Jurkat, Clone E6-1 (cell line): ENCODE measurements around the gene RBM20.
"Not testable (repeated sequence)": the region's sequence is repeated elsewhere in the genome, so short reads cannot be mapped to it uniquely, and the experiment has no call there.

ENCODE experiments used
- DNase-seq: peaks from one replicate; pipeline ENCODE4 v3.0.0-alpha.2; 2011; ENCODE audit warnings: low read depth, low spot score
- H3K4me3 ChIP-seq: 2 replicates; pipeline ENCODE4 v1.5.1; 2011; ENCODE audit warnings: mild to moderate bottlenecking, low read length, control low read depth, moderate library complexity

RBM20 gene

DNA sequence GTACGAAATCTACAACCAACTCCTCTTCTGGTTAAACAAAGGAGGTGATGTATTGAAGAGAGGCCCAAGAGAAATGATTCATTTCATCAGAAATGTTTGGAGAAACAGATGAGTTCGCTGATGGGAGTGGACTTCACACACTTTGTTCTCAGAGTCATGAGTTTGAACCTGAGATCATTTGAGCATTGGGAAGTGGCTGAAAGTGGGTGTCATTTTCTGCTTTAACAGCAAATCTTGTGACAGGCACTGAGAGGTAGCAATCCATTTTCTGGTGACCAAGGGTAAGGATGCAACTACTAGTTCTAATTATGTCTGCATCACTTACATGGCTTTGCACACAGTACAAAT is 51.4 kb downstream of the RBM20 start:
- no peak overlapping the region for H3K4me3 ChIP-seq
- no peak for DNase-seq

DNA sequence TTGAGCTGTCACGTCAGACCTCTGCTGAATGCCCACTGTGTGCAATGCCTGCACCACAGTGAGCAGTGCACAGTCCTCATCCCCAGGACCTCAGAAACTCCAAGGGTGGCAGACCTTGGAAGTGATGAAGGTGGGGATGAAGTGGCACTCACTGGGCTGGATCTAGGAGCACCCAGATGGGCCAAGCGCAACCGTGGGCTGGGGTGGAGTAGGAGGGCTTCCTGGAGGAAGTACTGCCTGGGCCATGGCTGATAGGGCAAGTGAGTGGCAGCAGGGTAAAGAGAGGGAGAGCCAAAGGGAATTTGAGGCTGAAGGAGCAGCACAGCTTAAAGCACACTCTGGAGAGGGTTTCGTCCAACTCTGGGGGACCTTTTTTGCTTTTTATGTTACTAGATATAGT is 52.3 kb downstream of the RBM20 start:
- H3K4me3 ChIP-seq: no peak overlapping the region
- DNase-seq: no peak

DNA sequence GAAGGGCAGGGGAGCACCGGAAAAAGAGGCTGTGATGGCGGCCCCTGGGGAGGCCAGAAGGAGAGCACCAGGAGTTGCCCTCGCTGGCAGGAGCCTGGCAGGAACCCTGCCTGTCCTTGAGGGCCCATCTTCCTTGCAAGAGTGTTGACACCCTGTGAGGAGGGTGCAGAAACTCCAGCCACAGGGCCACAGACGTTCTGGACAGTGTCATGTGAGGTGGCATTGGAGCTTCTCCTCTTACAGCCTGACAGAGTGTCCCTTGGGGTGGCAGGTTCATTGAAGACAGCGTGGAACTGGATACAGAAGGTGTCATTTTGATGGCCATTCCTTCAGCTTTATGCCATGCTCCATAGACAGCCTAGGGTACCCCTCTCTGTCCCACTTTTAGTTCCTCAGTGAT is 54.2 kb downstream of the RBM20 start:
- no peak overlapping the region for H3K4me3 ChIP-seq
- DNase-seq: no peak

DNA sequence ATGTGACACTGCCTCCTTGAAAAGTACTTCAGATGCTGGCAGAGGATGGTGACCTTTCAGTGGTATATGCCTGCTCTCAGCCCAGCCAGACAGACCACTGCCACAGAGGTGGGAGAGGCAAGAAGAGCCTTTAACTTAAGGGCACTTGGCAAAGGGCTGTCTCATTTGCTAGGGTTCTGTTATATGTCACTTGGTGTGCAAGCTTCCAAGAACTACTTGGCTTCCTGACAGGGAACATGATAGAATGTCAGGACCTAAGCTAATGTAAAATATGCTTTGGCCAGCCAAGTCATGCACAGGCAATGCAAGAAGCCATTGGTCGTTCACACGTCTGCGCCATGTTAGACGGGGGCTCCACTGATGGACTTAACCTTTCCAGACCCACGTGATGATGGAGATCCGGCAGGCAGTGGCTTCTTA is 54.7 kb downstream of the RBM20 start:
- no peak overlapping the region for H3K4me3 ChIP-seq
- no peak for DNase-seq

DNA sequence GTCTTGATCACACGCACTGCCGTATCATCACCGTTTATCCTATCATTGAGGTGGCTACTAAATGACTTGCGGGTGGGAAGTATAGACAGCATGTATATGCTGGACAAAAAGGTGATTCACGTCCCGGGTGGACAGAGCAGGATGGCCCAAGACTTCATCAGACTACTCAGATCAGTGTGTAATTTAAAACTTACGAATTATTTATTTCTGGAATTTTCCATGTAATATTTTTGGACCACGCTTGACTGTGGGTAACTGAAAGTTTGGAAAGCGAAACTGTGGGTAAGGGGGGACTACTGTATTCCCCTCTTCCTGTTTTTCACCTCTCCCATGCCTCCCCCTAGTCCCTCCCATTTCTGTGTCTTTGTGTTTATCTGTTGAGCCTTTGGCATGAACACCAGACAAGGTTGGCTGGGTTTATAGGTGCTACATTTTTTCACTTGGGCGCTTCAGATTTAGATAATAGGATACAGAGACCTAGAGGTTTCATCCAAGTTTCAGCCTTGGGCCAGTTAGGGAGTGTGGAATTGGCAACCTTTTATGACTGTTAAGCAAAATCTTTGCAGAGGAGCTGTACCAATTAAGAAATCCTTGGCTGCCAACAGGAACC is 55.8 kb downstream of the RBM20 start:
- no peak for DNase-seq
- H3K4me3 ChIP-seq: no peak overlapping the region

DNA sequence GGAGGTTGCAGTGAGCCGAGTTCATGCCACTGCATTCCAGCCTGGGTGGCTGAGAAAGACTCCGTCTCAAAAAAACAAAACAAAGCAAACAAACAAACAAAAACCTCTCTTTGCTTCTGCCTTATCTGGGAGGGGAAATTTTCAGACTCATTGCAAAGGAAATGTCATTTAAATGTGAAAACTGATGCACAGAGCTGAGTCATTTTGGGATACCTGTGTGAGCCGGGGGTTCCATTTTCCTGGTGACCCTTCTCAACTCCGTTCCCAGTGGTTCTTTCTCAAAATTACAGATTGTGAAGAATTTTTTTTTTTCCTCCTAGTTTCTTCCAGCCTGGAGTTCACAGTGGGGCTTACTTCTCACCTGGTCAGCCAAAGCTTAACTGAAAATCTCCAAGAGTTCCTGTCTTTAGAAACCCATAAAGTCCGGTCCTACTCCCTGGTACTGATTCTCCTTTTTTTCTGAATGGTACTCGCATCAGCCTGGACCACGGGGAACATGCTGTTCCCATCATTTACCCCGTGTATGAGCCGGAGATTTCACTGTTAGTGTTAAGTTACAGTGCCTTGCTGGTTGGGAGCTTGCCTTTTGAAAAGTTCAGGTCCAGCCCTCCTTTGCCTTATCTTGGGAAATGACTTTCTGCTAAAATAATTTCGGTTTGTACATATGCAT is 56.9 kb downstream of the RBM20 start:
- DNase-seq: no peak
- no peak overlapping the region for H3K4me3 ChIP-seq

DNA sequence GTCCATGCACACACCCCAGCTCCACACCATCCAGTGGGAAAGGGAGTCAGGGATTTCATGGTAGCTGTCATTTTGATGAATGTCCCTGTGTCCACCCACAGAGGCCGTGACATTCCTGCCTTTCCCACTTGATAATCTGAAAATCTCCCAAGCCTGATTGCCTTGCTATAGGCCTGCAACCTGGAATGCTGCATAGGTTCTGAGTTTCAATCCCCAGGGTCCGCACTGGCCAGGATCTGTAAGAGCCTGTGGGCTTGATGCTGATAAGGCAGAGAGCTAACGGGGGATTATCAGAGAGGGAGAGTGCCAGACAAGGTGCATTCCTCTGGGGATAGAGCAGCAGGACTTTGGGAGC is 57.5 kb downstream of the RBM20 start:
- no peak for DNase-seq
- no peak overlapping the region for H3K4me3 ChIP-seq

DNA sequence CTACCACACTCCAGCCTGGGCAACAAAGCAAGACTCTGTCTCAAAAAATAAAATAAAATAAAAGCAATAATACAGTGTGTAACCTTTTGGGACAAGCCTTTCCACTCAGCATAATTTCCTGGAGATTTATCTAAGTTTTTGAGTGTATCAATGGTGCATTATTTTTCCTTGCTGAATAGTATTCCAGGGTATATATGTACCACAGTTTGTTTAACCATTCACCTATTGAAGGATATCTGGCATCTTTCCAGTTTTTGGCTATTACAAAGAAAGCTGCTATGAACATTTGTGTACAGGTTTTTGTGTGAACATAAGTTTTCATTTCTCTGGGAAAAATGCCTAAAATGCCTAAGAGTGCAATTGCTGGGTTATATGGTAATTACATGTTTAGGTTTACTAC is 59.9 kb downstream of the RBM20 start:
- no peak for DNase-seq
- H3K4me3 ChIP-seq: no peak overlapping the region

DNA sequence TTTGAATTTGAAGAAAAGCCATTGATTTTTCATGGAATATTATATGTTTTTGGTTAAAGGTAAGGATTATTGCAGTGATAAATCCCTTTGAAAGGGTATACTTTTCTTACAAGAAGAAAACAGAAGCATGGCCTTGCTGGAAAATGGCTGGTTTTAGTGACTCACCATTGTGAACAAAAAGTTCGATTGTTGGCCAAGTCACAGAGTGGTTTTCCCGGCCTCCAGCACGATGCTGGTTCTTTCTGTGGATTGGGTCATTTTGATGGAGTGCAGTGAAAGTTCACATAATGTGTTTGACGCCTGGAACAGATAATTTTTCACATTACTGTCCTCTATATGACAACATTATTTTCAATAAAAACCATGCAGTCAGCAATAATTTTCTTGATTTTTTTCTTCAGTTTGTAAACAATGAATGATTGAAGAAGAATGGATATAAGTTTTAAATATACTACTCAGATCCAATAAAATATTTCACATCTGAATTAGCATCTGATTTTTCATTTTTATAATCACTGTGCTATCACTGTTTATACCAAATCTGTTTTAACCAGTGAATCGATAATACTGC is 60.9 kb downstream of the RBM20 start:
- H3K4me3 ChIP-seq: no peak overlapping the region
- DNase-seq: no peak

DNA sequence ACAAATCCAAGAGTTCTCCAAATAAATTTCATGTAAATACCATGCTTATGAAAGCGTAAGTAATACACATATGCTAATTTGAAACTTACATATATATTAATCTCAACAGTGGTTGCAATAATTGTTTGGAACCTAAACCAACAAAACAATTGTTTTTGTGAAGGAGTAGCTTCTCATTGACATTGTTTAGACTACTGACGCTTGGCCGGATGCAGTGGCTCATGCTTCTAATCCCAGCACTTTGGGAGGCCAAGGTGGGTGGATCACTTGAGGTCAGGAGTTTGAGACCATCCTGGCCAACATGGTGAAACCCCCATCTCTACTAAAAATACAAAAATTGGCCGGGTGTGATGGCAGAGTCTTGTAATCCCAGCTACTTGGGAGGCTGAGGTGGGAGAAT is 61.5 kb downstream of the RBM20 start:
- DNase-seq, H3K4me3 ChIP-seq: not testable (repeated sequence)

DNA sequence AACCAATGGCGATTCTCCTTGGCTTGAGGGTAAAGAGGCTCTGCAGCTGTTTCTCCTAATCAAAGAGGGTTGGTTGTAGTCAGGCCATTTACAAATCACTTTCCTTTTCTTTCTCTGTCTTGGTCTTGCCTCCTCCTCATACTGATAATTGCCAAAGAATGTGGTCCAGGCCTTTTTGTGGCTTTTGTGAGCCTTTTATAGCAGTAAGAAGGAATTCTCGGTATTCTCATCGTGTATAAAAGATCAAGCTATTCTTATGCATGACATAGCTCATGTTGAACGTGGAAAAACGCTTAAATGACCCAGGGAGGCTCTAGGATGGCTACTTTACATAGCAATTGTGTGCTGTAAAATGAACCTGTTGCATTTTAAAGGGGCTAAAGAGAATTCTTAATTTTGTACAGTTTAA is 62.6 kb downstream of the RBM20 start:
- no peak overlapping the region for H3K4me3 ChIP-seq
- no peak for DNase-seq

DNA sequence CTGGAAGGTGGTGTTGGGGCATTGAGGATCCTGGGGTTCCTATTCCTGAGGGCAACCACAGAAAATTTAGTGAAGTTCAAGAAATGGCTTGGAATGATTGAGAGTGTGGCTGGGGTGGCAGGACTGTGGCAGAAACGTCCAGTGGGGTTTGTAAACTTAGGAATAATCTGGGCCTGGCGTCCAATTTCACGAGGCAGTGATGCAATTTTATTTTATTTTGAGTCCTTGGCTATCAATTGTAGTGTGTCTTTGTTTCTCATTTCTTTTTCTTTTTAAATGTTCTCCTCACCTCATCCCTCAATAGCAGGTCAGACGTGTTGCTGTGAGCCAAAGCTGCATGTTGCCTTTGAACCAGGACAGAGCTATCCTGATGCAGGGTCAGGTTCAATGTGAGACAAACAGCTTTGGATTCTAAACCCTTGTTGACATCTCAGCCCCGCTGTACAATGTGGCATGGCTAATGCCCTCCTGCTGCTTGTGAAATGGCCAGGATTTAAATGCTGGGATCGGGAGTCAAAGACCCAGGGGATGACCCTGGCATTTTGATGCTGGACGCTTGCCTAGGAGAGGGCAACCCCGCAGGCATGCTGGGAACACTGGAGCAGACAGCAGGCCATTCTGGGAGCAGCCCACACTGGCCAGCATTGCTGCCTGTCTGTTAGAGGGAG is 64.8 kb downstream of the RBM20 start:
- H3K4me3 ChIP-seq: no peak overlapping the region
- DNase-seq: no peak

DNA sequence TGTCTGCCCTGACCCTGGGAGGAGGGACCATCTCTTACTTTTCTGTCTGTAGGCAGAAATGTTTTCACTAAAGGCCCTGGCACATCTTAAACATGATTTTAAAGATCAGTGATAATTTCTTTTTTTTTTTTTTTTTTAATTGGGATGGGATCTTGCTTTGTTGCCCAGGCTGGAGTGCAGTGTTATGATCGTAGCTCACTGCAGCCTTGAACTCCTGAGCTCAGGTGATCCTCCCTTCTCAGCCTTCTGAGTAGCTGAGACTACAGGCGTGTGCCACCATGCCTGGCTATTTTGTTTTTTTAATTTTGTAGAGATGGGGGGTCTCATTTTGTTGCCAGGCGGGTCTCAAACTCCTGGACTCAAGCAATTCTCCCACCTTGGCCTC is 65.3 kb downstream of the RBM20 start:
- H3K4me3 ChIP-seq: no peak overlapping the region
- no peak for DNase-seq

DNA sequence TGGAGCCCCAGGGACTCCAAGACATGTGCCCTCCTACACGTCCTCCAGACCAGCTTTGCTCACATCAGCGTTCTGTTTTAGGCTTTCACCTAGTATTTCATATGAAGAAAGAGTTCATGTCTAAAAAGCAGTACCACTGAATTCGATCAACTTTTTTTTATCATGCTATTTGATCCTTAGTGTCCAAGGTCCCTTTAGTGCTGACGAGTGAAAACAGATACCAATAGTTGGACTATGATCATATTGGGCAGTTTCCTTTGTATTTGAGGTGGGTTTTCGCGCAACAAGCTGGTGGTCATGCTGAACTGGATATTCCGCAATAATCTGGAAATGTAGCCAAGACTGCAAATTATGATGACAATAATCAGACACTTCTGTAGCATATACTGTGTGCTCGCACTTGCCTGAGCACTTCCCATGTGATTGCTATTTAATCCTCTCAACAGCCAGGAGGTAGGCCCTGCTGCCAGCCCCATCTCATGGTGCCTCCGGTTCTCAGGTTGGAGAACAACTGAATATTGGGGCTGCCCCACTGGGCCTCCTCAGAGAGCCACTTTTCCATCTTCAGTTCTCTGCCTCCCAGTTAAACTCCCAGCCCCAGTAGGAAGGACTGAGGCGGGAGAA is 65.9 kb downstream of the RBM20 start:
- no peak overlapping the region for H3K4me3 ChIP-seq
- DNase-seq: no peak

DNA sequence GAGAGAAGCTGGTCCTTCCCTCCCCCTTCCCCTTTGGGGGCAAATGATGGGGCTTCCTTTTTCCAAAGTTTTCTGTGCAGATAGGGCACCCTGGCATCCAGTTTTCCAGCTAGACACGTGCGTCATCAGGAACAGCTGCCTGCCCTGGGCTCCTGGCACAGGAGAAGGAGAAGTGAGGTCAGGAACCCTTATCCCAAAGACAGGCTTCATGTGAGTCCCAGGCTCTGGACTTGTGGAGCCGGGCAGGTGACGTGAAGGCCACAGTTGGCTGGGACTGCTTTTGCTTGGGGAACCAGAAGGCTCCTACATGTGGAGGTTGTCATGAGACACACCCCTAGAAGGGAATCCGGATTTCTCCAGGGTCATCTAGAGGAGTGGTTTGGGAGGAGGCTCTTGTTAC is 66.5 kb downstream of the RBM20 start:
- DNase-seq: no peak
- no peak overlapping the region for H3K4me3 ChIP-seq

DNA sequence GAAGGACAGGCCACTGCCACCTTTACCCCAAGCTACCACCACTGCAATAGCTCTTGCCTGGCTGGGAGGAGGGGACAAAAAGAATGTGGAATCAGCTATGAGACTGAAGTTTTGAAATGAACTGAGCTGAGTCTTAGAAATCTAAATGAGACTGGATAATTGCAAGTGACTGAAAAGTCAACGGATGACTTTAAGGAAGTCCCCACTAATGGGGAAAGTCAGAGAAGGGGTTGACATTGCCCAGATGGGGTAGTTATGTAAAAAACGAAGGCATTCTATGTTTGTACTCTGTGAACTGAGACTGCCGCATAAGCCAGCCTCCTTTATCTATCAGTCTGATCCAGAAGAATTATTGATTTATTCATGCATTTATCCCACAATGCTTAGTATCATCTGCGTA is 67.2 kb downstream of the RBM20 start:
- no peak overlapping the region for H3K4me3 ChIP-seq
- DNase-seq: no peak

DNA sequence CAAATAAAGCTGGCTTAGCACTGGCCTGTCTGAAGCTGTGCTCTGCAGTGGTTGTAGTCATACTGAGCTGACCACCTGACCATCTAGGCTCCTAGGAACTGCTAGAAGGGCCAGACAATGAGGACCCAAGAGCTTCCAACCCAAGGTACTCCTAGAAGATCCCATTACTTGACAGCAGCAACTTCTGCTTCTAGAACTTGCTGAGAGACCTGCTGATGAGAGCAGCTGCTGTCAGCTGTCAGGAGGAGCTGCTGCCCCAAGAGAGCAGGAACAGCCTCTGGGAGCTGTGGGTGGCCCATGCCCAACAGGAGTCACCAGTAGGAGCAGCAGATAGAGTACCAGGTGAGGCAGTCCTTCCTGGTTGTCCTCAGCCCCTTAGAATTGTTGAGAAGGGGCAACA is 70.2 kb downstream of the RBM20 start:
- no peak for DNase-seq
- H3K4me3 ChIP-seq: no peak overlapping the region

DNA sequence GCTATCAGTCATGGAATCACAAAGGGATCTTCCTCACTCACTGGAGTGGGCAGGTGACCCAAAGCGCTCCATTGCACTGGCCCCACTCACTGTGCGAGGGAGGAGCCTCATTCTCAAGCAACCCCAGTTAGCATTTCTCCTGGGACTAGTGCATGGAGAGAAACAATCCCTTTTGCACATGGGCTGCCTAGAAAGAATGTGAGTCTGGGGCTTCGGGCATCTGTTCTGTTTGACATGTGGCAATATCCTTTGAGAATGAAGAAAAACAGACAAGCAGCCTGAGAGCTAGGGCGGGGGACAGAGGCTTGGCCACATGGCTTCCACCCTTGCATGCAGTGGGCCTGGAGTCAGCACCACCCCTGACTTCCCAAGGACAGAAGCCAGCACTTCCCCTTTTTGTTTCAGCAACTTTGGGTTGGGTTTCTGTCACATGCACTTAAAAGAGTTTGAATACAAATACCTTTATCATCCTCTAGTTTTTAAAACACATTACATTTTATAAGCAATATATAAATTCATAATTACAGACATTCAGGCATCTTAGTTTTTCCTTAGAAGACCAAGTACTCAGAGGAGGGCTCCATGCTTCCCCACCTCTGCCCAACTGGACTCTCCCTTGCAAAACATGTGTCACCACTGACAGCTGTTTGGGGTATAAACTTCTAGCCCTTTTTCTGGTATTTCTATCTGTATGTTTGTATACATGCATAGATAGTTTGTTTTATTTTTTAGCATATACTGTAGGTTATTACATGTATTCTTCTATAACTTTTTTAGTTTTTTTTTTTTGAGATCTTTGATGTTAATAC is 73.8 kb downstream of the RBM20 start:
- no peak overlapping the region for H3K4me3 ChIP-seq
- DNase-seq: no peak

DNA sequence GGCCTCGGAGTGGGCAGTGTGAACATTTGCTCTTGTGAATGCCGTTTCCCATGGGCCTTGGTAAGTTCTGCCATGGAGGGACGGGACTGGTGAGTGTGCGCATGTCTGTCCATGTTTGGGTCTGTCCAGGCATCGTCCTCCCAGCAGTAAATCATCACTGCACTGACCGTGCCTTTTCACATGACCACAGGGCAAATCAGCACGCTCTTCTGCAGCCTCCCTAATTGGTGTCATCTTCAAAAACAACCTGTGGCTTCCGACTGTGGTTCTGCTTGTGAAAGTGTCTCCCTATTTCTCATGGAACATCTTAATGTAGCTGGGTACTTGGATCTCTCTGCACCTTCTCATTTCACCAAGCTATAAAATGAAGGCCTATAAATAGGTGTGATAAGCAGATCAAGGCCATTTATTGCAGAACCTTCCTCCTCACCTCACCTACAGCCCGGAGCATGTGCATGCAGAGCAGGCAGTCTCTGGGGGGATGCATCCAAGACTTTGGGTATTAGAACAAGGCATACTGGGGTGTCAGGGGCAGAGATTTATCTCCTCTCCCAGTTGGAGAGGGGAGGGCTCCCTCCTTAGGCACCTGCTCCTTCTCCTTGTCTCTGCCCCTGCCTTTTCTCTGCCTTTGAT is 77.4 kb downstream of the RBM20 start:
- no peak overlapping the region for H3K4me3 ChIP-seq
- no peak for DNase-seq
